ENCODE data around the gene WNK1.

The WNK1 gene

DNA sequence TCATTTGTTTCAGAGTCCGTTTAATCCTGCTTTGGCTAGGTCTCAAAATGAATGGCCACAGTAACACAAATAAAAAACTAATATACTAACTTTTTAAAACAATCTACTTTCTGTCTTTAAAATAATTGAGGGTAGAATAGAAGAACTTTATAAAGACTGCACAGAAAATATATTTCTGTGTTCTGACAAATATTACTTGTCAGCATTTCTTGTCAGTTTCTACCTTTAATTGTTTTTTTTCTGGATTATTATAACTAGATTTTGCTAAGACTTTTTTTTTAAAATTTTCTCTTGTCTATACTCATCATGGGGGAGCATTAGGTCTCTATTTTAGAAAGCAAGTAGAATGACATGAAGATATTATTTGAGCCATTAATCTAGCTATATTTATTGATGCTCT is 110.9 kb downstream of the WNK1 start:
- no peak for DNase-seq (ENCODE audit: low spot score)

DNA sequence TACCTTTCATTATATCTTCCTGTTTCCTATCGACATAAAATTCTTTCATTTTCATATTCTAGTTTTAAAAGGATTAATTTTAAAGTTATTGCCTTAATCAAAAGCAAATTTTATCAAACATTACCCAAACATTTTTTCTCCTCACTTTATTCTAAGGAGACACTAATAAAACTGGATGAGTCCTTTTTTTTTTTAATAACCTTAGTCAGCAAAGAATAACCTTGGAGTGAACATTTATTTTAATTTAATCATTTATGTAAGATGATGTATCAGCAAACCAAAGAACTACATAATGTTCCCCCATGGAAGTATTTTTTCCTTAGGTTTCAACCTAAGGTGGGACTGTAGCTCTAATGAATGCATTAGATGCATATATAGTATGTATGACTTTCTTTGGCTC is 113.2 kb downstream of the WNK1 start:
- DNase-seq (ENCODE audit: low spot score), result no peak

DNA sequence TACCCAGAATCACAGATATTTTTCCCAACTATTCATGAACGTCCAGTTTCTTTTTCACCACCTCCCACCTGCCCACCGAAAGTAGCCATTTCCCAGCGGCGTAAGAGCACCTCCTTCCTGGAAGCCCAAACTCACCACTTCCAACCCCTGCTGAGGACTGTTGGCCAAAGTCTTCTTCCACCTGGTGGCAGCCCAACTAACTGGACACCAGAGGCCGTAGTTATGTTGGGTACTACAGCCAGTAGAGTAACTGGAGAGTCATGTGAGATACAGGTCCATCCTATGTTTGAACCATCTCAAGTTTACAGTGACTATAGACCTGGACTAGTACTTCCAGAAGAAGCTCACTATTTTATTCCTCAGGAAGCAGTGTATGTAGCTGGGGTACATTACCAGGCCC is 115.5 kb downstream of the WNK1 start:
- no peak for DNase-seq (ENCODE audit: low spot score)

DNA sequence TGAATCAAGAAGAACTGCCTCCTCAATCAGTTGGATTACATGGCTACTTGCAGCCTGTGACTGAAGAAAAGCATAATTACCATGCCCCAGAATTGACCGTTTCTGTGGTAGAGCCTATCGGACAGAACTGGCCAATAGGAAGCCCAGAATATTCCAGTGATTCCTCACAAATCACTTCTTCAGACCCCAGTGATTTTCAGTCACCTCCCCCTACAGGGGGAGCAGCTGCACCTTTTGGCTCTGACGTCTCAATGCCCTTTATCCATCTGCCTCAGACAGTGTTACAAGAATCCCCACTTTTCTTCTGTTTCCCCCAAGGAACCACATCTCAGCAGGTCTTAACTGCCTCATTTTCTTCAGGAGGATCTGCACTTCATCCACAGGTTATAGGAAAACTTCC is 116.3 kb downstream of the WNK1 start:
- no peak for DNase-seq (ENCODE audit: low spot score)

DNA sequence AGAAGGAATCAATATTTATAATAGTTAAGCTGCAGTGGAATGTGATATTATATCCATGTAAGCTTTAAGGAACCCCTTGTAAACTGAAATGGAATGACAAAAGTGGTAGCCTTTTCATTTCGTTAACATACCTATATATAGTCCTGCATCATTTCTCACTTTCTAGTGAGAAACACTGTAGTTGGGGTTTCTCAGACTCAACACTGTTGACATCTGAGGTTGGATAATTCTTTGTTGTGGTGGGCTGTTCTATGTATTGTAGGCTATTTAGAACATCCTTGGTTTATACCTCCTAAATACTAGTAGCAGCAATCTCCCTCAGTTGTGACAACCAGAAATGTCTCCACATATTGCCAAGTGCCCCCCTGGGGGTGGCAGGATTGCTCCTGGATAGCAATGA is 118.0 kb downstream of the WNK1 start:
- DNase-seq (ENCODE audit: low spot score), result no peak

DNA sequence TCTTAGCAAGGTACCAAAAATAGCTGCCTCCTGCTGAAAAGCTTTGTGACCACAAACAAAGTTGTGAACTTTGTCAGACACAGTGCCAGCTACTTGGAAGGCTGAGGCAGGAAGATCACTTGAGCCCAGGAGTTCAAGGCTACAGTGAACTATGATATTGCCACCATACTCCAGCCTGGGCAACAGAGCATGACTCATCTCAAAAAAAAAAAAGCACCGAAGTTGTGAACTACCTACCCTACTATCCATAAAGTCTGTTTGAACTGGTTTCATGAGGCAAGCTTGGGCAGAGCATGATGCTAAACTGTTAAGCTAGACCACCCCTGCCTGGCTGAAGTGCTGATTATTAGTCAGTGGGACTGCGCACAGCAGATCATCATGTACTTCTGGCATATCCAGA is 121.6 kb downstream of the WNK1 start:
- no peak for DNase-seq (ENCODE audit: low spot score)

DNA sequence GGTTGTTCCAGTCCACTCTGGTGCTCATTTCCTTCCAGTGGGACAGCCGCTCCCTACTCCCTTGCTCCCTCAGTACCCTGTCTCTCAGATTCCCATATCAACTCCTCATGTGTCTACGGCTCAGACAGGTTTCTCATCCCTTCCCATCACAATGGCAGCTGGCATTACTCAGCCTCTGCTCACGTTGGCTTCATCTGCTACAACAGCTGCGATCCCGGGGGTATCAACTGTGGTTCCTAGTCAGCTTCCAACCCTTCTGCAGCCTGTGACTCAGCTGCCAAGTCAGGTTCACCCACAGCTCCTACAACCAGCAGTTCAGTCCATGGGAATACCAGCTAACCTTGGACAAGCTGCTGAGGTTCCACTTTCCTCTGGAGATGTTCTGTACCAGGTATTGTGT is 127.3 kb downstream of the WNK1 start:
- no peak for DNase-seq (ENCODE audit: low spot score)

DNA sequence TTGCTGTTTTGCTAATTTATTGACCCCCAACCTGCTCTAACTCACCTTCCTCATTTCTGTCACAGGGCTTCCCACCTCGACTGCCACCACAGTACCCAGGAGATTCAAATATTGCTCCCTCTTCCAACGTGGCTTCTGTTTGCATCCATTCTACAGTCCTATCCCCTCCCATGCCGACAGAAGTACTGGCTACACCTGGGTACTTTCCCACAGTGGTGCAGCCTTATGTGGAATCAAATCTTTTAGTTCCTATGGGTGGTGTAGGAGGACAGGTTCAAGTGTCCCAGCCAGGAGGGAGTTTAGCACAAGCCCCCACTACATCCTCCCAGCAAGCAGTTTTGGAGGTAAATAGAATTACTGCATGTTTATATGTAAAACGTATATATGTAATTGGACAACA is 128.3 kb downstream of the WNK1 start:
- DNase-seq (ENCODE audit: low spot score), result no peak

DNA sequence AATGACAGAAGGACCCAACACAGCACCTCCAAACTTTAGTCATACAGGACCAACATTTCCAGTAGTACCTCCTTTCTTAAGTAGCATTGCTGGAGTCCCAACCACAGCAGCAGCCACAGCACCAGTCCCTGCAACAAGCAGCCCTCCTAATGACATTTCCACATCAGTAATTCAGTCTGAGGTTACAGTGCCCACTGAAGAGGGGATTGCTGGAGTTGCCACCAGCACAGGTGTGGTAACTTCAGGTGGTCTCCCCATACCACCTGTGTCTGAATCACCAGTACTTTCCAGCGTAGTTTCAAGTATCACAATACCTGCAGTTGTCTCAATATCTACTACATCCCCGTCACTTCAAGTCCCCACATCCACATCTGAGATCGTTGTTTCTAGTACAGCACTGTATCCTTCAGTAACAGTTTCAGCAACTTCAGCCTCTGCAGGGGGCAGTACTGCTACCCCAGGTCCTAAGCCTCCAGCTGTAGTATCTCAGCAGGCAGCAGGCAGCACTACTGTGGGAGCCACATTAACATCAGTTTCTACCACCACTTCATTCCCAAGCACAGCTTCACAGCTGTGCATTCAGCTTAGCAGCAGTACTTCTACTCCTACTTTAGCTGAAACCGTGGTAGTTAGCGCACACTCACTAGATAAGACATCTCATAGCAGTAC is 132.5 kb downstream of the WNK1 start:
- DNase-seq (ENCODE audit: low spot score), result no peak

DNA sequence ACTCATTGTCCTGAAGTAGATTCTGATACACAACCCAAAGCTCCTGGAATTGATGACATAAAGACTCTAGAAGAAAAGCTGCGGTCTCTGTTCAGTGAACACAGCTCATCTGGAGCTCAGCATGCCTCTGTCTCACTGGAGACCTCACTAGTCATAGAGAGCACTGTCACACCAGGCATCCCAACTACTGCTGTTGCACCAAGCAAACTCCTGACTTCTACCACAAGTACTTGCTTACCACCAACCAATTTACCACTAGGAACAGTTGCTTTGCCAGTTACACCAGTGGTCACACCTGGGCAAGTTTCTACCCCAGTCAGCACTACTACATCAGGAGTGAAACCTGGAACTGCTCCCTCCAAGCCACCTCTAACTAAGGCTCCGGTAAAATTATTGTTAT is 133.3 kb downstream of the WNK1 start:
- no peak for DNase-seq (ENCODE audit: low spot score)

DNA sequence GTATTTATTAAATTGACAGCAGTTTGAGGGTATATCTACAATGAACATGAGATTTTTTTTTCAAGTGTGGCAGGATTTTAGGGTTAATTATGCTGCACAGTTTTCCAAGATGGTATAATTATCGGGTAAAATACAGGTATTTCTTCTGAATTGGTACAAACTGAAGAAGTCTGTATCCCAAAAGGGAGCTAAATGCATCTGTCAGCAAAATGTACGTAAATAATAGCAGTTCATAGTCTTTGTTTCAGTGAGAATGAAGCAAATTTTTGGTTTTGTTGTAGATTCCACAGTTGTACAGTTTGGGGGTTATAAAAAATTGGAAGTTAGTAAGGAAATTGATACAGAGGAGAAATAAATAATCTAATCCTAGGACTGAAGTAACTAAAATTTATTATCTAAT is 133.8 kb downstream of the WNK1 start:
- DNase-seq (ENCODE audit: low spot score), result no peak

DNA sequence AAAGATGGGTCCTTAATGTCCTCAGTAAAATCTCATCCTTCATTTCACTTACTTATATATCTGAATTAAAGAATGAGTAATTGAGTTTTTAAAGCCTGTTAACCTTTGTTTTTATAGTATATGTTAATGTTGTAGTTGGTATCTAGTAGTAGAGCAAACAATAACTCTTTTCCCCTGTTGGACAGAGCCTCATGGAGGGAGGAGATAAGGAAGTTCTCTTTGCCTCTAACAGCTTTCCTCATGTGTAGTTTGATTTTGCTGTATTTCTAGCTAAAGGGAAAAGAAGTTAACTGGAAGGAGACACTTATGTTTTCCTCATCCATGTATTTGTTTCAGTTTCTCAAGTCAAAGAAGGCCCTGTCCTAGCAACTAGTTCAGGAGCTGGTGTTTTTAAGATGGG is 141.8 kb downstream of the WNK1 start:
- no peak for DNase-seq (ENCODE audit: low spot score)

DNA sequence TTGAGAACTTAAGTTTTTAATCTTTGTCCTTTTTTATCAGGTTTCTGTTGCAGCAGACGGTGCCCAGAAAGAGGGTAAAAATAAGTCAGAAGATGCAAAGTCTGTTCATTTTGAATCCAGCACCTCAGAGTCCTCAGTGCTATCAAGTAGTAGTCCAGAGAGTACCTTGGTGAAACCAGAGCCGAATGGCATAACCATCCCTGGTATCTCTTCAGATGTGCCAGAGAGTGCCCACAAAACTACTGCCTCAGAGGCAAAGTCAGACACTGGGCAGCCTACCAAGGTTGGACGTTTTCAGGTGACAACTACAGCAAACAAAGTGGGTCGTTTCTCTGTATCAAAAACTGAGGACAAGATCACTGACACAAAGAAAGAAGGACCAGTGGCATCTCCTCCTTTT is 143.7 kb downstream of the WNK1 start:
- DNase-seq (ENCODE audit: low spot score), result no peak

DNA sequence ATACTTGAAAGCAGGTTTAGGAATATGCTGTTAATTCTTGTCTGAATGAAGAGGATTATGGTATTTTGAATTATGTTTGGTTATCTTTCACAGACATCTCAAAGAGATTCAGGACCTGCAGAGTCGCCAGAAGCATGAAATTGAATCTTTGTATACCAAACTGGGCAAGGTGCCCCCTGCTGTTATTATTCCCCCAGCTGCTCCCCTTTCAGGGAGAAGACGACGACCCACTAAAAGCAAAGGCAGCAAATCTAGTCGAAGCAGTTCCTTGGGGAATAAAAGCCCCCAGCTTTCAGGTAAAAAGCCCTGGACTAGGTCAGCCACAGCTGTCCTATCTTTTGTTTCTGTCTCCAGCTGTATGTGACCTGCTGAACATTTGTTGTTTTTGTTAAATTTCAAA is 145.0 kb downstream of the WNK1 start:
- DNase-seq (ENCODE audit: low spot score), result no peak

DNA sequence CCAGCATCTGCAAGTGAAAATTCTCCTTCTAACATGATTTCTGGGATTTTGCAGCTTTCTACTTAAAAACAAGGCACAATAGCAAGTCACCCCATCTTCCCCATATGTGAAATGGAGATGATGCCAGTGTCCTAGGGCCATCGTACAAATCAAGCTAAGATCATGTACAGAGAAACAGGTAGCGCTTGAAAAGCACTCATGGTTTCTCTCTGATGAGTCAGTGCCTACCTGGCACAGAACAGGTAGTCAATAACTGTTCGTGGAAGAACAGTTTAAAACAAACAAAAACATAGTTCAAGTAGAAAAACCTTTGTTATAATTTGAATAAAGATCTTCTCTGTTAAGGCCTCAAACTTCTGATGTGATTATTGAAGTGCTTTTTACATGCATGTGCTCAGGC is 150.2 kb downstream of the WNK1 start:
- no peak for DNase-seq (ENCODE audit: low spot score)

DNA sequence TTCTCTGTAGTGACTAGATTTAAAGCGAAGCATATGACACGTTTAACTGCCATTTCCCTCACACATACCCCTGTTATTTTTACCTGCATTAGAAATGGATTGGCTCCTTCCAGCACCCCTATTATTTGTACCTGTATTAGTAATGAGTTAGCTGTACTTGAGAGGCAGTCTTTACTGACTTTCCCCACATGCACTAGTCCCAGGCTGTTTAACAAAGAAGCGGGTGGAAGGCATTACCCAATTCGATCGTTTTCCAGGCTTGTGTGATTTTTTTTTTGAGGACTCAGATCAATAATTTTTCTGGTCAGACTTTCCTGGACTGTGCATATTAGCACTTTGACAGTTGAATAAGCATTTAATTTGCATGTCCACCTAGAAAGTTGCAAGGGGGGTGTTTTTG is 150.7 kb downstream of the WNK1 start:
- no peak for DNase-seq (ENCODE audit: low spot score)

DNA sequence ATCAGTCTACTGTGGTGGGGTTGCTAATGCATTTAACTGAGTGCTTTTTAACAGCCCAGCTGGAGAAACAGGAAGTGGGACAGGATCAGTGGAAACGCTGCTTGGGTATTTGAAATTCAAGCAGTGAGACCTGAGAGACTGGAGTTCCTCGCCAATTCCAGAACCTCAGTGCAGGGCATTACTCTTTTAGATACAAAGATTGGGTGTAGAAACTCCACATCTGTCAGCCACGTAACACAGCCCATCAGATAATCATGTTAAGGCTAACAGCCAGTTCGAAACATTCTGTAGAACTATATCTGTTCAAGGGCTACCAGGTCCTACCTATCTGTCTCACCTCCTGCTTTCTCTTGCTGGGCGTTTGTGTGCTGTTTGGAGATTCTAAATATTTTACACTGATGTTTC is 151.6 kb downstream of the WNK1 start:
- no peak for DNase-seq (ENCODE audit: low spot score)

DNA sequence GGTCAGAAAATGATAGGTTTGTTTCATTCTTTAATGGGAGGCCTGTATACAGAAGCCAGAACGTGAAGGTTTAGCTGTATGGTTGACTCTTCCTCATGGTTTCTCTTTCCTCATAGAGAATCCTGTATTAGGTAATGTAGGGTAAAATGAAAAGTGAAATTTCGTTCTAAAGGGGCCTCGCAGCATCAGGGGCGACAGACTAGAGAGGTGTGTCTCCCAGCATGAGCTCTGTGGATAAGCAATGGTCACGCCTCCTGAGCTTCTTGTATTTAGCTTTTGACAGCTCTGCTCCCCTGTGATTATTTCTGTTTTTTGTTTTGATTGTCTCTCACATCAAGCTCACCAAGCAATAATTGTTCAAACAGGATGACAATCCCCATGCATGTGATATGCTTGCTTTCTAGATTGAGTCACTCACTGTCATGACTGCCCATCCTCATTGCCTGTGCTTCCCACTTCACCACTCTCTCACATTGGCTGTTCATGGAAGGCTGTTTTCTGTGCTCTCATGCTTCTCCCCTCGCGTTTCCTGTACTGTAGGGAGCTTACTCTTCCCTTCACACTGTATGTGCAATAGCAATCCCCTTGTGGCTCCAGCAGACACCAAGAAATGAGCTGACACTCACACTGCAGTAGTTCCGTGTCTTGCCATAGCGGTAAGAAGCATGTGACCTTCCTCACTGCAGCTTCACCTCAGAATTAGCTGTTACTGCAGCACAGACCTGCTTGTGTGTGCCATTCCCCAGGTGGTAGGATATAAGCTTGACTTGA is 153.1 kb downstream of the WNK1 start:
- no peak for DNase-seq (ENCODE audit: low spot score)

DNA sequence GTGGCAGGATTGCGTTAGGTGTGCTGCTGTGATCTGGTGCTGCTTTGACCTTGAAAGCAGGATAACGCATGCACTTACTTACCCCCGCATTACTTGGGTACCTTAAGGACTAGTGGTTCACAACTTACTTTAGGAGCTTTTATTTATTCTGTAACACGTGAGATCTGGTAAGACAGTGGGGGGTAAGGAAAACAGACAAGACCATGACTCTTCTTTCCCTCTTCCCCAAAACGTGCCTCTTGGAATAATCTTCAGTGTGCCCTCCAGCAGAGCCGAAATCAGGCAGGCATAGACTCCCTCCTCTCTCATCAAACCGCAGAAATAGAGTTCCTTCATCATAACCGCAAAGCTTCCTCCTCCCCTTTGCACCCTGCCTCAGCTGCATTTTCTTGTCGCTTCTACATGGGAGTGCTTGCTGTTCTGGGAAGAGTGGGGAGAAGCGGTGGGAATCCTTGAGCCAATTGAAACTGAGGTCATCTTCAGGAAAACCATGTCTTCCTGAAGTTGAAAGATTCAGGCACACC is 153.7 kb downstream of the WNK1 start:
- no peak for DNase-seq (ENCODE audit: low spot score)

DNA sequence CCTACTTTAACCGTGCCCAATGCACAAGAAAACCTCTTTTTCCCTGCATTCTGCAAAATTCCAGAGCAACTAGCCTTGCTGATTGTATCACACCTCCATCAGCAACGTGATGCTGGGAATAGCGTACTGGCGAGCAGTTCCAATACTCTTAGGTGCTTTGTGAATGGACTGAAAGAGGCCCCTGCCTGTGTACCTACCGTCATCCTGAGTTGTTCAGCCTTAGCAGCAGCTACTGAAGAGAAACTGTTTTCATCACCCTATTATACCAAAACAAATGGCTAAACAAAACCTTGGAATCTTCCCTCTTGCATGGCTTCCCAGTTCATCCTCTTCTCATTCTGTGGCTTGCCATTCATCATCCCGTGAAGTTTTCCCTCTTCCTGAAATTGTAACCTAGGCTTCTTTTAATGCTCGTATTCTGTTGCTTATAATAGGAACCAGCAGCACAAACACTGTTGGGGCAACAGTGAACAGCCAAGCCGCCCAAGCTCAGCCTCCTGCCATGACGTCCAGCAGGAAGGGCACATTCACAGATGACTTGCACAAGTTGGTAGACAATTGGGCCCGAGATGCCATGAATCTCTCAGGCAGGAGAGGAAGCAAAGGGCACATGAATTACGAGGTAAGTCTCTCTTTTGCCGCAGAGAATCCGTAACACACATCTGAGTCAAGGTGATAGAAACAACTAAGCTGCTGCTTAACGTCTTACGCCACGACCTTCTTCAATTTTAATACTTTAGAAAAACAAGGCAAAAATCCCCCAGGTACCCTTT is 155.2 kb downstream of the WNK1 start:
- DNase-seq (ENCODE audit: low spot score), result no peak

DNA sequence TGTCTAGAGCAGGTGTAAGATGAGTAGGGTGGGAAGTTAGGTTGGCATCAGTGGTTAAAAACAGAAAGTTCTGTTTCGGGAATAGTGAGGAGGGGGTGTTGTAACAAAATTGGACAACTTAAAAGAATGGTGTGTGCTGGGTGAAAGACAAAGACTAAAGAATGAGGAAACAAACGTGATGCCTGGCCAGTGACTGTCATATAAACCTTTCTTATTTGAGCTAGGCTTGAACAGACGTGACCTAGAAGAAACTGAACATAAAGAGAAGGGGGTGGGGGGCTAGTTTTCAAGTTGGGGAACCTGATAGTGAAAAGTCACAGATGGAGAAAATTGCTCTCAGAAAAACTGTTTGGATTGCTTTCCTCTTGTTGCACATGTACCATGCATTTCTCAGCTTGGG is 157.5 kb downstream of the WNK1 start:
- DNase-seq (ENCODE audit: low spot score), result no peak

DNA sequence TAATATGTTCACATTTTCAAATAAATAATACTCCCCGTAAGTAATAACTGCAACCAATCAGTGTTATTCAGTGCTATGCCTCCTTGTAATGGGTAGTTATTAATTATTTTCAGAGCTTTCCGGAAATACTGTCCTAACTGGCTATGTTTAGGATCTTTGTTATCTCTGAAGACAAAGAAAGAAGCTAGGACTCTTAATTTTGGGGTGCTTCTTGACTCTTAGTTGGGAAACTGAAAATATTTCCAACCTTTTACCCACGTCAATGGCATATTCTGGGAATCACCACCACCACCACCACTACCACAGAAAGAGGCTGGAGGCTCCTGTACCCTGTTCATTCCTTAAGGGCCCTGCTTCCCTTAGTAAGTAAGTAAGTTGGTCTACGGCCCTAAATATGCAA is 158.0 kb downstream of the WNK1 start:
- no peak for DNase-seq (ENCODE audit: low spot score)

DNA sequence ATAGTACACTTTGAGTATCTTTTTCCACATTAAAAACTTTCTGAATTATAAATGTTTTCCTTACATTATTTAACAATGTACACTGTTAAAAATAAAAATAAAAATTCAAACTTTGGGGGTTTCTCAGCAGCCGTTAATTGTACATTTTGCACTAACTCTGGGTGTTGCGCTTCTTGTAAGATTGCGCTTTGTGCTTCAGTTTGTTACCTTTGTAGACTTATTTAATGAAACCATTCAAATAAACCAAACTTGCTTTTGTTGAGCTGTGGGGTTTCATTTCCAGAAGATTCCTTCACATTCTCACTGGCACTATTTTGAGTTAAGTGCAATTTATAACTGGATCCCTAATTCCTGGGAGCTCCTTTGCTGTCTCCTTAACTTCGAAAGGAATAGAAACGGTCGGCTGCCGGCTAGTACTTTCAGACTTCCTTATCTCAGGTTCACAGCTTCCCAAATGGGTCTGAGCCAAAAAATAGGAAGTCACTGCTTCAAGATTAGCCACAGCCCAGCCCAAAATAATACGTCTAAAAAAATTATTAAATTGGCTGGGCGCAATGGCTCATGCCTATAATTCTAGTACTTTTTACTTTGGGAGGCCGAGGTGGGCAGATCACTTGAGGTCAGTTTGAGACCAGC is 158.9 kb downstream of the WNK1 start:
- no peak for DNase-seq (ENCODE audit: low spot score)
